ENCODE measurements around the gene PCAT7. TPM values are rescaled to one million over a fixed set of nuclear protein-coding genes. Genes with fewer than 3 reads are reported as not detected.

The PCAT7 gene
- total RNA-seq, 1 donor from 2014 or later: 19.0 TPM

DNA sequence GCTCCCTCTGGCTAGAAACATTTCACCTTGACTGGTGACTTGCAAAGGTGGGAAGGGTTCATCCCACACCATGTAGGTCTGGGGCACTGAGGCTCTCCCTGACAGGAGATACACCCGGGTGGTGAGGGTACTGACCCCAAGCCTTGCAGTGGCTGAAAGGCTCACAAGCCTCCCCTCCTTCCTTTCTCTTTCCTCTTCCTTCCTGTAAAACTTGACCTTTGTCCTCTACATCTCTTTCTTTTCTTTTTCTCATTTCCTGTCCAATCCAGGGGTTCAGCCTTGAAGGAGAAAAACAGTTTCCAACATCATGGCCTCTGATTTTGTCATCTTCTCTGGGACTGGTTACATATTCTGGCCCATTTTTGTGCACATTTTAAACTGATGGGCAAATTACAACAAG, 22.2 kb downstream of the PCAT7 start:
- Mint-ChIP-seq H3K9me3 (no peaks in the 10 kb centered on the region), H3K4me1 (peaks cover 5% of the 10 kb centered on the region), H3K27ac (no peak overlapping the region), H3K4me3 (no peak overlapping the region), H3K36me3 (peaks cover 2% of the 10 kb centered on the region), H3K27me3 (ENCODE audit: low read depth) (peaks cover 15% of the 10 kb centered on the region)
- TF ChIP-seq, protein P1, sequence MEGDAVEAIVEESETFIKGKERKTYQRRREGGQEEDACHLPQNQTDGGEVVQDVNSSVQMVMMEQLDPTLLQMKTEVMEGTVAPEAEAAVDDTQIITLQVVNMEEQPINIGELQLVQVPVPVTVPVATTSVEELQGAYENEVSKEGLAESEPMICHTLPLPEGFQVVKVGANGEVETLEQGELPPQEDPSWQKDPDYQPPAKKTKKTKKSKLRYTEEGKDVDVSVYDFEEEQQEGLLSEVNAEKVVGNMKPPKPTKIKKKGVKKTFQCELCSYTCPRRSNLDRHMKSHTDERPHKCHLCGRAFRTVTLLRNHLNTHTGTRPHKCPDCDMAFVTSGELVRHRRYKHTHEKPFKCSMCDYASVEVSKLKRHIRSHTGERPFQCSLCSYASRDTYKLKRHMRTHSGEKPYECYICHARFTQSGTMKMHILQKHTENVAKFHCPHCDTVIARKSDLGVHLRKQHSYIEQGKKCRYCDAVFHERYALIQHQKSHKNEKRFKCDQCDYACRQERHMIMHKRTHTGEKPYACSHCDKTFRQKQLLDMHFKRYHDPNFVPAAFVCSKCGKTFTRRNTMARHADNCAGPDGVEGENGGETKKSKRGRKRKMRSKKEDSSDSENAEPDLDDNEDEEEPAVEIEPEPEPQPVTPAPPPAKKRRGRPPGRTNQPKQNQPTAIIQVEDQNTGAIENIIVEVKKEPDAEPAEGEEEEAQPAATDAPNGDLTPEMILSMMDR (IDR thresholded peaks at IDR 0.05; ENCODE audit: unreplicated experiment): no peak
- DNase-seq (ENCODE audit: low spot score in 2 of 2, unreplicated experiment in 2 of 2): no peak

DNA sequence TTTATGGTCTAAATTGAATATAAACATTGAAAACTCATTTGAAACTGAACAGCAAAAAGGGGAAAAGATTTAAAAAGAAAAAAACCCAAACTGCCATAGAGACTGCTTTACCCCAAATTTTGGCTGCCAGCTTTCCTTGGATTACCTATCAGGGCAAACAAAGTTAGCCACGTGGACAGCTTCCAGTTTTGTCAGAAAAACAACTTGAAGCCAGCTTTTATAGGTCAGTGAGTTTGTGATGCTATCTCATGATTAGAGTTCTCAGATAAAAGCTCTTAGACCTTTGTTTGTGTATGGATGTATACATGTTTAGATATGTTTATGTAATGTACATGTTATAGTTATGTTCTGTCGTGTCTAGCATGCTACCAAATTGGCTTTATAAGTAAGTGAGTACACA, 22.7 kb downstream of the PCAT7 start:
- no peak overlapping the region for H3K4me3 Mint-ChIP-seq
- TF ChIP-seq, protein P1 (IDR thresholded peaks at IDR 0.05; ENCODE audit: unreplicated experiment): no peak
- H3K27ac Mint-ChIP-seq: no peak overlapping the region
- H3K27me3 Mint-ChIP-seq (ENCODE audit: low read depth): peaks cover 10% of the 10 kb centered on the region
- no peaks in the 10 kb centered on the region for H3K9me3 Mint-ChIP-seq
- H3K36me3 Mint-ChIP-seq: peaks cover 2% of the 10 kb centered on the region
- DNase-seq (ENCODE audit: low spot score in 2 of 2, unreplicated experiment in 2 of 2): no peak
- H3K4me1 Mint-ChIP-seq: peaks cover 5% of the 10 kb centered on the region

DNA sequence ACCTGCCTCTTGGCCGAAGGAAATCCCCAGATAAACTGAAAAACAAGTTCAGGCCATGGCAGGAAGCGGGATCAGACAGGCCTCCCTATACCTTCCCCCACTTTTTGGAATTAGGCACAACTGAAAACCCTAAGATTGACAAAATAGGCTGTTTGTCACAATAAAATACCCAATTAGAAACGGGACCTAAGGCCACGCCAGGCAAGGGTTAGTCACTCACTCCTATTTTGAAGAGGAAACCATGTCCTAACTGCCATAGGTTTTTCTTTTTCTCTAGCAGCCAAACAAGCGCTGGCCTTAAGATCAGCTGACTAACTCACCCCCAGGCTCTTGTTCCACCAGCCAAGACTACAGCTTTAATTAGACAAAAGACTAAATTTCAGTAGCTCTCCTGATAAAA, 26.8 kb downstream of the PCAT7 start:
- H3K4me1 Mint-ChIP-seq: peaks cover 5% of the 10 kb centered on the region
- H3K27ac Mint-ChIP-seq: no peak overlapping the region
- H3K9me3 Mint-ChIP-seq: no peaks in the 10 kb centered on the region
- DNase-seq (ENCODE audit: low spot score in 2 of 2, unreplicated experiment in 2 of 2): no peak
- no peaks in the 10 kb centered on the region for H3K27me3 Mint-ChIP-seq (ENCODE audit: low read depth)
- H3K36me3 Mint-ChIP-seq: peaks cover 2% of the 10 kb centered on the region
- TF ChIP-seq, protein P1 (IDR thresholded peaks at IDR 0.05; ENCODE audit: unreplicated experiment): no peak
- H3K4me3 Mint-ChIP-seq: no peak overlapping the region

DNA sequence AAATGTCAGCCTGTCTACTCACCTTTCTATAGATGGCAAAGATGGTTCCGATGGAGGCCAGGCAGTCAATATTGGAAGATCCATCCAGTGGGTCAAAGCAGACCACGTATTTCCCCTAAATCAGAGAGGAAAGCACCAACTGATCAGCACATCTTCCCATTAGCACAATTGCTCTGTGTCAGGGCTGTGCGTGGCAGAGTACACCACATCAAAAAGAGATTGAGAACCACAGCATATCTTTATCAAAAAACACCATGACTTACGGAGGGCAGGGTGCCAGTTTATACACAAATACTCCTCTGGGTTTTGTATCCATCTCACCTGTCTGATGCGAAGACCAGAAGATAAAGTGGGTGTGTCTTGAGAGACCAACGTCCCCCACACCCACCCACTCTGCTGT, 29.7 kb downstream of the PCAT7 start:
- TF ChIP-seq, protein P1 (IDR thresholded peaks at IDR 0.05; ENCODE audit: unreplicated experiment): no peak
- Mint-ChIP-seq H3K4me1 (no peaks in the 10 kb centered on the region), H3K36me3 (peaks cover 2% of the 10 kb centered on the region), H3K27ac (no peak overlapping the region), H3K9me3 (no peaks in the 10 kb centered on the region), H3K27me3 (ENCODE audit: low read depth) (peaks cover 8% of the 10 kb centered on the region), H3K4me3 (no peak overlapping the region)
- no peak for DNase-seq (ENCODE audit: low spot score in 2 of 2, unreplicated experiment in 2 of 2)

DNA sequence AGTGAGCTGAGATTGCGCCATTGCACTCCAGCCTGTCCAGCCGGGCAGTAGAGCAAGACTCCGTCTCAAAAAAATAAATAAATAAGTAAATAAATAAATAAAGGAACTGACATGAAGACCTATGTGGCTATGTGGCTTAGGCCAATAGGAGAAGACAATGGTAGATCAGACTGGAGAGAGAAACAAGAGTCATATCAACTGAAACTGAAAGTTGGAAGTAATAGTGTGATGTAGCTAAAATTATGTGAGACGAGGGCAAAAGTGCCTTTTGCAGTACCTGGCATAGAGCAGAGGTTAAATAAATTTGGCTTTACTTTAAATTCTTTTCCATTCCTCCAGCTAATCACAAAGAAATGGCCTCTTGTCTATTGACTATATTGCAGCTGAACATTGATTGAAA, 31.4 kb downstream of the PCAT7 start:
- H3K4me3 Mint-ChIP-seq: no peak overlapping the region
- H3K27ac Mint-ChIP-seq: no peak overlapping the region
- DNase-seq (ENCODE audit: low spot score in 2 of 2, unreplicated experiment in 2 of 2): no peak
- no peaks in the 10 kb centered on the region for H3K4me1 Mint-ChIP-seq
- TF ChIP-seq, protein P1 (IDR thresholded peaks at IDR 0.05; ENCODE audit: unreplicated experiment): no peak
- H3K36me3 Mint-ChIP-seq: no peaks in the 10 kb centered on the region
- no peaks in the 10 kb centered on the region for H3K9me3 Mint-ChIP-seq
- H3K27me3 Mint-ChIP-seq (ENCODE audit: low read depth): peaks cover 8% of the 10 kb centered on the region

DNA sequence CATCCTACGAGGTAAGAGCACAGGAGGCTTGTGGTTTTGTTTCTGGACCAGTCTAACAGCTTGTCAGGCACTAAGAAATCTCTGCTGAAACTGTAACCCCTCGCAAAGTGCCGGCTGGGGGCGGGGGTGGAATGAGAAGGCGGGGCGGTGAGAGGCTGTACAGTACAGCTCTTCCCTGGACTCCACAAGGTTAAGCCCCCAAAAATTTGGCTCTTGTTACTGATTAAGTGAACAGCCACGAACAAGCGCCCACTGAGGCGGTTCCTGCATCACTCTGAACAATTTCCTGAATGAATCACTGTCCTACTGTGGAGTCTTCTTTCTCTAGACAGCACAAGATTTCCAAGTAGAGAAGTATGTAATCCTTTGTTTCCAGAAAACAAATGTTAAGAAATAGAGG, 31.9 kb downstream of the PCAT7 start:
- Mint-ChIP-seq H3K27me3 (ENCODE audit: low read depth) (peaks cover 8% of the 10 kb centered on the region), H3K27ac (no peak overlapping the region), H3K9me3 (no peaks in the 10 kb centered on the region), H3K36me3 (no peaks in the 10 kb centered on the region), H3K4me3 (no peak overlapping the region), H3K4me1 (no peaks in the 10 kb centered on the region)
- no peak for DNase-seq (ENCODE audit: low spot score in 2 of 2, unreplicated experiment in 2 of 2)
- TF ChIP-seq, protein P1 (IDR thresholded peaks at IDR 0.05; ENCODE audit: unreplicated experiment): no peak
